ENCODE measurements around the gene DDX1. TPM values are rescaled to one million over a fixed set of nuclear protein-coding genes. Genes with fewer than 3 reads are reported as not detected.

DDX1 gene
- total RNA-seq, 1 donor from 2014 or later: 48.1 TPM

DNA sequence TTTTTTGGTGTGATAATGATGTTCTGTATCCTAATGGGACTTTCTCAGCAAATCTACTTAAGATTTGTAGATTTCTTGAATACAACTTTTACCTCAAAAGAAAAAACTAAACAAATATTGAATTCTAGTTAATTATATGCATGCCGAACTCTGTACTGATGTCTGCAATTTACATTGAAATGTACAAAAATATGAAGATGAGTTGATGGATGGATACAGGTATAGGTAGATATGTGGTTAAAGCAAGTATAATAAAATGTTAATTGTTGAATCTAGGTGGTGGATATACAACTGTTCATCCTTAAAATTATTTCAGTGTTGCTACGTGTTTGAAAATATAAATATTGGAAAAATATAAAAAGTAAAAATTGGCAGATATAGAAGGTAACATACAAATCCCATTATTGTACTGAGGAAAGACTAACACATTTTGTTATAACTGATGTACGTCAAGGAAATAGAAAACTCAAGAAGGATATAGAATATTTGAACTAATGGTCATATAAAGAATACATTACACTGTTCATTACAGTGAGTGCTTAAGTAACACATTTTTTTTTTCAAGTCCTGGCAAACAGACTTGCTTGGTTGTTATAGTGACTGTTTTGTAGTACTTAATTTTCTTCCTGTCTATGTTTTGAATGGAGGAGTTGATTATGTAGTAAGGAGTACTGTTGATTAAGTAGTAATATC, 33.8 kb downstream of the DDX1 start:
- no peaks in the 10 kb centered on the region for H3K4me1 ChIP-seq
- DNase-seq (ENCODE audit: extremely low spot score in 2 of 2): no peak
- no peaks in the 10 kb centered on the region for H3K27me3 ChIP-seq
- intact Hi-C loops (cut with DNase I): no loop called here
- H3K27ac ChIP-seq: no peak overlapping the region
- no peaks in the 10 kb centered on the region for H3K9me3 ChIP-seq
- H3K4me3 ChIP-seq: no peak overlapping the region
- TF ChIP-seq POLR2A (IDR thresholded peaks at IDR 0.05) (no peak), POLR2AphosphoS5 (IDR thresholded peaks at IDR 0.05; ENCODE audit: insufficient read depth in 1 of 2, low read depth in 1 of 2) (no peak)
- TF ChIP-seq, protein P1, sequence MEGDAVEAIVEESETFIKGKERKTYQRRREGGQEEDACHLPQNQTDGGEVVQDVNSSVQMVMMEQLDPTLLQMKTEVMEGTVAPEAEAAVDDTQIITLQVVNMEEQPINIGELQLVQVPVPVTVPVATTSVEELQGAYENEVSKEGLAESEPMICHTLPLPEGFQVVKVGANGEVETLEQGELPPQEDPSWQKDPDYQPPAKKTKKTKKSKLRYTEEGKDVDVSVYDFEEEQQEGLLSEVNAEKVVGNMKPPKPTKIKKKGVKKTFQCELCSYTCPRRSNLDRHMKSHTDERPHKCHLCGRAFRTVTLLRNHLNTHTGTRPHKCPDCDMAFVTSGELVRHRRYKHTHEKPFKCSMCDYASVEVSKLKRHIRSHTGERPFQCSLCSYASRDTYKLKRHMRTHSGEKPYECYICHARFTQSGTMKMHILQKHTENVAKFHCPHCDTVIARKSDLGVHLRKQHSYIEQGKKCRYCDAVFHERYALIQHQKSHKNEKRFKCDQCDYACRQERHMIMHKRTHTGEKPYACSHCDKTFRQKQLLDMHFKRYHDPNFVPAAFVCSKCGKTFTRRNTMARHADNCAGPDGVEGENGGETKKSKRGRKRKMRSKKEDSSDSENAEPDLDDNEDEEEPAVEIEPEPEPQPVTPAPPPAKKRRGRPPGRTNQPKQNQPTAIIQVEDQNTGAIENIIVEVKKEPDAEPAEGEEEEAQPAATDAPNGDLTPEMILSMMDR (IDR thresholded peaks at IDR 0.05): no peak
- H3K36me3 ChIP-seq: peaks cover 0 to 67% of the 10 kb centered on the region in 2 donors

DNA sequence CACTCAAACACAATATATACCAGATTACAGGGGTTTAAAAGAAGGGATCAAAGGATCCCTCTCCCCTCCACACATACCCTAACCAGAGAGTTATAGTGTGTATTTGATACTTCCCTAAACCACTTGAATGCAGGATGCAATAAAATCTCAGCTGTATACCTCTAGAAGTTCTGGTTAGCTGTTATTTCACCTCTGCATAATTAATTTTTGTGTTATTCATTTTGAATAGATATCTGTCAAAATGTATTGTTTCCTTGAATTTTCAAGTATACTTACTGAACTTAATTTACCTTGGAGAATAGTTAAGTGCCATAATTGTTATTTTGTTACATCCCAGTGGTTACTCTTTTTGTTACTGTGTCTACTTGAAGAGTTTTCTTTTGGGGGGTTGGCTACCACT, 34.5 kb downstream of the DDX1 start:
- TF ChIP-seq, protein P1 (IDR thresholded peaks at IDR 0.05): no peak
- no peak overlapping the region for H3K27ac ChIP-seq
- no peak overlapping the region for H3K4me3 ChIP-seq
- no peaks in the 10 kb centered on the region for H3K4me1 ChIP-seq
- H3K36me3 ChIP-seq: peaks cover 5 to 68% of the 10 kb centered on the region in 2 donors
- no peak for DNase-seq (ENCODE audit: extremely low spot score in 2 of 2)
- intact Hi-C loops (cut with DNase I): no loop called here
- H3K27me3 ChIP-seq: no peaks in the 10 kb centered on the region
- H3K9me3 ChIP-seq: no peaks in the 10 kb centered on the region

DNA sequence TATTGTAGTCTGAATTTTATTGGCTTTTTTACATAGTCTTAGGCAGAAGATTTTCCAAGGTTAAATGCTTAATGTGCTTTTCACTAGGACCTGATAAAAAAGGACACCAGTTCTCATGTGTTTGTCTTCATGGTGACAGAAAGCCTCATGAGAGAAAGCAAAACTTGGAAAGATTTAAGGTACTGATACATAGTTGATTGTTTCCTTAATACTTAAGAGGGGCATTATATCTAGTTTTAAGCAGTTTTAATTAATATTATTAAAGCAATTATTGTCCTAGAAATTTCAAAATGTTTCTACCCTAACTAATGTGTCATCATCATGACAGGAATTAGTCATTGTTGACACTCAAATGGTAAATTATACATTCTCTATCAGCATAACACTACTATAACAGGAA, 35.3 kb downstream of the DDX1 start:
- Histone ChIP-seq H3K4me3 (no peak overlapping the region), H3K9me3 (no peaks in the 10 kb centered on the region), H3K4me1 (no peaks in the 10 kb centered on the region), H3K36me3 (peaks cover 7 to 68% of the 10 kb centered on the region in 2 donors), H3K27me3 (no peaks in the 10 kb centered on the region), H3K27ac (no peak overlapping the region)
- intact Hi-C loops (cut with DNase I): no loop called here
- no peak for TF ChIP-seq POLR2AphosphoS5 (IDR thresholded peaks at IDR 0.05; ENCODE audit: insufficient read depth in 1 of 2, low read depth in 1 of 2)
- TF ChIP-seq, protein P1 (IDR thresholded peaks at IDR 0.05): no peak
- no peak for TF ChIP-seq POLR2A (IDR thresholded peaks at IDR 0.05)
- no peak for DNase-seq (ENCODE audit: extremely low spot score in 2 of 2)

DNA sequence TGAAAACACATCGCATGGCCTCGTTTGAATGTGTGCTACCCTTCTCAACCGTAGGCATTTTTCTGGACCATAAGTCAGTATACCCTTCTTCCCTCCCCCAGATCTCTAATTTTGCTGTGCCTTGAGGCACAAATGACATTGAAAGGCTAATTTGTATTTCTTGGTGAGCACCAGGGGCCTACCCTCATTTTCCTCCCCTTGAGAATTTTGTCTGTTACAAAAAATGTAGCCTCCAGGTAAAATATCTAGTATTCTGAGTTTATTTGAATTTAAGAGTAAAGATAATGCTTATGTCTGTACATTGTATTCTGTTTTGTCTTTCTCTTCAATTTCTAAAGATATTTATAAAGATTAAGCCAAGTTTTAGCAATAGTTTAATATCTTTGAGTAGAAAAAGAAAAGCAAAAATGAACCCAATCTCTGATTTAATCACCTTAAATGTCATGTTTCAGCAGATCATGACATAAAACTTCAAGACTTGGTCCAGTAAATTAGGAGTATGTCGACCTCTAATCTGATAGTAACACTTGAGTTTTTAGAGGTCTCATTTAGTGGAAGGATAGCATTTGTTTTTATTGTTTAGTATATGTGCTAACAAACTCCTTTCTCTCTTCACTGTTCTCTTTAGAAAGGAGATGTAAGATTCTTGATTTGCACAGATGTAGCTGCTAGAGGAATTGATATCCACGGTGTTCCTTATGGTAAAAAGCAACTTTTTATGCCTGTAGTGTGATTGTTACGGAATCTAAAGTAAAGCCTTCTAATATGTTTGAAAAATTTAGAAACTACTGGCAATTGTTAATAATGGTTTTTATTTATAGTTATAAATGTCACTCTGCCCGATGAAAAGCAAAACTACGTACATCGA, 36.4 kb downstream of the DDX1 start:
- Histone ChIP-seq H3K27me3 (no peaks in the 10 kb centered on the region), H3K36me3 (peaks cover 7 to 71% of the 10 kb centered on the region in 2 donors), H3K27ac (no peak overlapping the region), H3K4me1 (no peaks in the 10 kb centered on the region), H3K4me3 (no peak overlapping the region), H3K9me3 (no peaks in the 10 kb centered on the region)
- intact Hi-C loops (cut with DNase I): no loop called here
- DNase-seq (ENCODE audit: extremely low spot score in 2 of 2): no peak
- no peak for TF ChIP-seq POLR2A (IDR thresholded peaks at IDR 0.05)

DNA sequence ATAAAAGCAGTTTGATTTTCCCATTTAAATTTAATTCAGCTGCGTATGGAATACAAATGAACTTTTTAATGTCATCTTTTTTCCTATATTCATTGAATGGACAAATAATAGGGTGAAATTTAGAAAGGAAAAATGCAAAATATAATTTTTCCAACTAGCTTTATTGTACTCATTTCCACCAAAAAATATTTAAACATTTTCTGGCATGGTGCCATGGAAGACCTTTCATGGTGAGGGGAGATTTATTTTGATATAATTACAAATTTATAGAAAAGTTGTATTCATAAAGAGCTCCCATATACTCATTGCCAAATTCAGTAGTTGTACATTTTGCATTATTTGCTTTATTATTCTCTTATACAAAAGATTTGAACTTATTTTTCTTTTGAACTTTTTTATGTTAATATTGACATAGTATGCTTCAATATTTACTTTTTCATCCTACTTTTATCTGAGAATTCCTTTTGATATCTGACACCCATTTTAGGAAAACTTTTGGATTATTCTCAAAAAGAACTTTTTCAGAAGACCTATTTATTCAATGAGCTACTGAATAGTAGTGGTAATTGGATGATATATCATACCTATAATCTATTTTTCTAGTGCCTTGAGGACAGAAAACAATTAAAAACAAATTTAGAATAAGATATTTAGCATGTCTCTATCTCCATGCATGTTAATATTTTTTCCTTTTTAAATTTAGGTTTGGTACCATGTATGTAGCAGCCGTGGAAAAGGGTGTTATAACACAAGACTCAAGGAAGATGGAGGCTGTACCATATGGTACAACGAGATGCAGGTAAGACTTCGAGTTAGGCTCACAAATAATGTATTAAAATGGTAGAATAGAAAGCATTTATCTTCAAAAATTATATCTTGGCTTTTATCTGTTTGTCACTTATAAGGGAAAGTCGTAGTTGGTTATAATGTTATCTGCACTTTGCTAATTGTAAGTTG, 37.5 kb downstream of the DDX1 start:
- no peak for DNase-seq (ENCODE audit: extremely low spot score in 2 of 2)
- Histone ChIP-seq H3K36me3 (peaks cover 7 to 68% of the 10 kb centered on the region in 2 donors), H3K27me3 (no peaks in the 10 kb centered on the region), H3K27ac (no peak overlapping the region), H3K4me1 (no peaks in the 10 kb centered on the region), H3K4me3 (no peak overlapping the region), H3K9me3 (no peaks in the 10 kb centered on the region)
- intact Hi-C loops (cut with DNase I): no loop called here
- TF ChIP-seq, protein P1 (IDR thresholded peaks at IDR 0.05): no peak
- TF ChIP-seq POLR2A (IDR thresholded peaks at IDR 0.05) (no peak), POLR2AphosphoS5 (IDR thresholded peaks at IDR 0.05; ENCODE audit: insufficient read depth in 1 of 2, low read depth in 1 of 2) (no peak)
